SJCRH30 (cell line): ENCODE measurements around the gene ATRX. TPM values are rescaled to one million over a fixed set of nuclear protein-coding genes. Genes with fewer than 3 reads are reported as not detected.
"Not testable (repeated sequence)": the region's sequence is repeated elsewhere in the genome, so short reads cannot be mapped to it uniquely, and the experiment has no call there.

Experiments
- DNase-seq, 2 experiments: peaks; one replicate each; pipeline ENCODE4 v3.0.0-alpha.2; 2015 to 2020
- H3K27ac ChIP-seq: fragments of 250-450 bp; sonication (Bioruptor Pico); 2 replicates; pipeline ENCODE4 v1.5.1; 2020; ENCODE audit warnings: mild to moderate bottlenecking, moderate library complexity
- H3K27me3 ChIP-seq: fragments of 250-450 bp; sonication (Bioruptor Pico); 2 replicates; pipeline ENCODE4 v1.5.1; 2020; ENCODE audit warnings: mild to moderate bottlenecking, moderate library complexity
- H3K36me3 ChIP-seq: fragments of 250-450 bp; sonication (Bioruptor Pico); 2 replicates; pipeline ENCODE4 v1.5.1; 2020; ENCODE audit warnings: mild to moderate bottlenecking, moderate library complexity
- H3K4me1 ChIP-seq: fragments of 250-450 bp; sonication (Bioruptor Pico); 2 replicates; pipeline ENCODE4 v1.5.1; 2020; ENCODE audit warnings: mild to moderate bottlenecking, moderate library complexity
- H3K4me3 ChIP-seq: fragments of 250-450 bp; sonication (Bioruptor Pico); 2 replicates; pipeline ENCODE4 v1.5.1; 2020; ENCODE audit warnings: mild to moderate bottlenecking, moderate library complexity
- H3K9me3 ChIP-seq: fragments of 250-450 bp; sonication (Bioruptor Pico); replicated peaks from 2 replicates; pipeline ENCODE4 v1.5.1; 2020; ENCODE audit warnings: mild to moderate bottlenecking, moderate library complexity
- total RNA-seq: library from RNA; depleted of rRNA; stranded (reverse); fragments of >200 nt; shearing (Covaris generic); gene quantifications from 2 replicates; pipeline ENCODE4 v1.2.3, GENCODE V29; 2014; rRNA removed

The ATRX gene
- 62.7 and 81.2 TPM in 2 replicates for total RNA-seq

DNA sequence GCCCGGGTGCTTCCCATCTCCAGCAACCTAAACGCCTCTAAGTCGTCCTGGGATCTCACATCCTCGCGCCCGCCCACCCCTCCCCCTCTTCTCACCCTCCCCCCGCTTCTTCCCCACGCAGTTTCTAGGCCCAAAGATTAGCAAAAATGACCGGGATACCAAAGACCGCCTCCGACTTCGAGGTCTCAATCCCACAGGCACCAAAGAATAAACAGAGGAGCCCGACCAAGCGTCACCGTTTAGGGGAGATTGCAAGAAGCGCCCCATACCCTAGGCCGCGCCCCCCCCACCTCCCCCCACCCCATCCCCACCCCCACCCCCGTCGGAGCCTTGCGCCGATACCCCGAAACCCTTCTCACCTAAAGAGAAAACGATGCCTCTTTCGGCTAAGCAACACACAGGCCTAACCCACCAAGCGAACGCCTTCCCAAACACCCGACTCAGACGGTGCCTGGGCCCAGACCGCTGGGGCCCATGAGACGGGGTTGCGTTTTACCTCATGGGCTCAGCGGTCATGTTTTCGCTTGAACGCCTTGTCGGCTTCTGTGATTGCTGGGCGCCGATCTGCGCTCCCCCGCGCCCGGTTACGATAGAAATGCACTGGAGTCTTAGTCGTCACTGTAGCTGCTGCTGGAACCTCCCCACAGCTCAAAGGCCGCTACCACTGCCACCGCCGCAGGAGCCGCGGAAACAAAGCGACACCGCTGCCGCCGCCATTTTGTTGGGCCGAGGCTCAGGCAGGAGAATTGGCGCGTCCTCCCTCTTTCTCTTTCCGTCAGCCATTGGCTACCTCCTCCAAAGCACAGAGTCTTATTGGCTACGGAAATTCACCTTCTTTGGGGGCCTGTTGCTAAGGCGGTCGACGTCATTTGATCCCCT lies at the start of gene ATRX:
TSS of gene ATRX (minus strand) at position 731 of the 879 bp plus-strand sequence. CDS start at position 516, 215 bp downstream.
- Histone ChIP-seq H3K27ac (peak within 1 kb of the TSS; percentile 99), H3K4me3 (peak within 1 kb of the TSS; percentile 99)
- DNase-seq, result peak; percentile 77 to 88

DNA sequence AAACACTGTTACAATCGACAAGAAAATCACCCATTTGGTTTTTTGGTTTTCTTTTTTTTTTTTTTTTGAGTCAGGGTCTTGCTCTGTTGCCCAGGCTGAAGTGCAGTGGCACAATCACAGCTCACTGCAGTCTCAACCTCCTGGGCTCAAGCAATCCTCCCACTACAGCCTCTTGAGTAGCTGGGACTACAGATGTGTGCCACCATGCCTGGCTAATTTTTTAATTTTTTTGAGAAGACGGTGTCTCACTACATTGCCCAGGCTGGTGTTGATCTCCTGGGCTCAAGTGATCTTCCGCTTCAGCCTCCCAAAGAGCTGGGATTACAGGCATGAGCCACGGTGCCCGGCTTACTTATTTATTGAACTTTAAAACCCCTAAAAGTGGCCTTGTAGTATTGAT lies 45.5 kb upstream of the ATRX start:
- not testable (repeated sequence) for H3K4me1 ChIP-seq, H3K27me3 ChIP-seq, H3K36me3 ChIP-seq, H3K4me3 ChIP-seq, H3K9me3 ChIP-seq, DNase-seq, H3K27ac ChIP-seq

More for the DNA sequence above, at the start of gene ATRX:
- H3K9me3 ChIP-seq, result no peaks in the 10 kb centered on the region
- H3K36me3 ChIP-seq, result no peaks in the 10 kb centered on the region
- no peaks in the 10 kb centered on the region for H3K4me1 ChIP-seq
- no peaks in the 10 kb centered on the region for H3K27me3 ChIP-seq

DNA sequence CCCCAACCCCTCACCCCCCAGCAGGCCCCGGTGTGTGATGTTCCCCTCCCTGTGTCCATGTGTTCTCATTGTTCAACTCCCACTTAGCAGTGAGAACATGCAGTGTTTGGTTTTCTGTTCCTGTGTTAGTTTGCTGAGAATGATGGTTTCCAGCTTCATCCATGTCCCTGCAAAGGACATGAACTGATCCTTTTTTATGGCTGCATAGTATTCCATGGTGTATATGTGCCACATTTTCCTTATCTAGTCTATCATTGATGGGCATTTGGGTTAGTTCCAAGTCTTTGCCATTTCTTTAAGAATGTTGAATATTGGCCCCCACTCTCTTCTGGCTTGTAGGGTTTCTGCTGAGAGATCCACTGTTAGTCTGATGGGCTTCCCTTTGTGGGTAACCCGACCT lies 36.0 kb upstream of the ATRX start:
- not testable (repeated sequence) for H3K4me3 ChIP-seq, H3K36me3 ChIP-seq, H3K4me1 ChIP-seq, H3K27me3 ChIP-seq, DNase-seq, H3K9me3 ChIP-seq, H3K27ac ChIP-seq

DNA sequence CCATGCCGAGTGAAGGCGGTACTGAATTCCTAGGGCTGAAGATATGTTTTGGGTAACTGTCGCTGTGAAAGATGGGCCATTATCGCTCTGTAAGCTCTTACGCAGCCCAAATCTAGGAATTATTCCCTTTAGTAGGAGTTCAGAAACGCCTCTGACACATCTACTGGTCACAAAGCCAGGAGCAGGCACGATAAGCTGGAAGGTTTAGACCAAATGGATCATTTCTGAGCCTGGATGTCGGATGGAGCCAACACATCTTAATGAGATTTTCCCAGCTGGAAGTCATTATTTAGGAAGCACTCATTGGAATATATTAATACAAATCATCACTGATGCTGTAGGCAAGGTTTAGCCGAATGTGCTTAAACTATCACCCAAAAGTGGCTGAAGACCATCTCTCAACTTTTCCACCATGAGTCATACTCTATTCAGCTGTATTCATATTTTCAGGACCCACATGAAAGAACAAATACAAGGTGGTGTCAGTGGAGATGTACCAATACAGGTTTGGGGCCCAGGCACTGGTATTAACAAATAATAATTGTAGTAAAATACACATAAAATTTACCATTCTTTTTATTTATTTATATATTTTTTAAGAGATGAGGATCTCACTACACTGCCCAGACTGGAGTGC lies 34.2 kb upstream of the ATRX start:
- no peak overlapping the region for H3K4me3 ChIP-seq
- no peak overlapping the region for H3K27ac ChIP-seq
- H3K4me1 ChIP-seq, result no peaks in the 10 kb centered on the region
- H3K27me3 ChIP-seq, result no peaks in the 10 kb centered on the region
- DNase-seq, result no peak
- H3K36me3 ChIP-seq, result no peaks in the 10 kb centered on the region
- no peaks in the 10 kb centered on the region for H3K9me3 ChIP-seq

DNA sequence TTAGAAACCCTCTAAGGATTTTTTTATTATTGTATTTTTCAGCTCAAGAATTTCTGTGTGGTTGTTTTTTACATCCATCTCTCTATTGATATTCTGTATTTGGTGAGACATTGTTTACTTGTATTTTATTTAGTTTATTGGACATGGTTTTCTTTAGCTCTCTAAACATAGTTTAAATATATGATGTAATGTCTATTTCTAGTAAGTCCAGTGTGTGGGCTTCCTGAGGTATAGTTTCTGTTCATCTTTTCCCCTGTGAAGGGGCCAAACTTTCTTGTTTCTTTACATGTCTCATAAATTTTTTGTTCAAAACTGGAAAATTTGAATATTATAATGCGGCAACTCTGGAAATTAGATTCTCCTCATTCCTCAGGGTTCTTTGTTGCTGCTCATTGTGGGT lies 28.2 kb upstream of the ATRX start:
- Histone ChIP-seq H3K9me3 (no peaks in the 10 kb centered on the region), H3K27me3 (no peaks in the 10 kb centered on the region), H3K27ac (no peak overlapping the region), H3K4me1 (no peaks in the 10 kb centered on the region), H3K36me3 (no peaks in the 10 kb centered on the region), H3K4me3 (no peak overlapping the region)
- no peak for DNase-seq

GRCh38 chrX:77802201-77802600 lies 16.2 kb upstream of the ATRX start:
- Histone ChIP-seq H3K4me1 (no peaks in the 10 kb centered on the region), H3K36me3 (no peaks in the 10 kb centered on the region), H3K27ac (no peak overlapping the region), H3K9me3 (no peaks in the 10 kb centered on the region), H3K27me3 (no peaks in the 10 kb centered on the region), H3K4me3 (no peak overlapping the region)
- DNase-seq, result no peak

DNA sequence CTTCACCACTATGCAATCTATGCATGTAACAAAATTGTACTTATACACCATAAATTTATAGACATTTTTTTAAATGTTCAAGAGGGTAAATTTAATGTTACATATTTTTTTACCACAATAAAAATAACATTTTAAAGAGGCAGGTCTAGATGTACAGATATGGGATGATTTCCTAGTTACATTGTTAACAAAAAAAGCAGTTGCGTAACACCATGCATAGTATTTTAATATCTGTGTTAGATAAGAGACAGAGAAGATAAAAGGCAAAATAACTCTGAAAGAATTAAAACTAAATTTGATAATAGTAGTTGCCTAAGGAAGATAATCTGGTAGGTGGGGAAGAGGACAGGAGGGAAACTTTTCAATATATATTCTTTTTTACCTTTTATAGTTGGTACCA lies 9.1 kb upstream of the ATRX start:
- H3K9me3 ChIP-seq, result no peaks in the 10 kb centered on the region
- no peak overlapping the region for H3K4me3 ChIP-seq
- no peak for DNase-seq
- no peaks in the 10 kb centered on the region for H3K36me3 ChIP-seq
- no peak overlapping the region for H3K27ac ChIP-seq
- H3K27me3 ChIP-seq, result no peaks in the 10 kb centered on the region
- no peaks in the 10 kb centered on the region for H3K4me1 ChIP-seq

GRCh38 chrX:77793946-77794345 lies 7.9 kb upstream of the ATRX start:
- H3K27me3 ChIP-seq, result no peaks in the 10 kb centered on the region
- H3K9me3 ChIP-seq, result no peaks in the 10 kb centered on the region
- H3K4me1 ChIP-seq, result no peaks in the 10 kb centered on the region
- no peak for DNase-seq
- H3K27ac ChIP-seq, result no peak overlapping the region
- no peak overlapping the region for H3K4me3 ChIP-seq
- no peaks in the 10 kb centered on the region for H3K36me3 ChIP-seq

DNA sequence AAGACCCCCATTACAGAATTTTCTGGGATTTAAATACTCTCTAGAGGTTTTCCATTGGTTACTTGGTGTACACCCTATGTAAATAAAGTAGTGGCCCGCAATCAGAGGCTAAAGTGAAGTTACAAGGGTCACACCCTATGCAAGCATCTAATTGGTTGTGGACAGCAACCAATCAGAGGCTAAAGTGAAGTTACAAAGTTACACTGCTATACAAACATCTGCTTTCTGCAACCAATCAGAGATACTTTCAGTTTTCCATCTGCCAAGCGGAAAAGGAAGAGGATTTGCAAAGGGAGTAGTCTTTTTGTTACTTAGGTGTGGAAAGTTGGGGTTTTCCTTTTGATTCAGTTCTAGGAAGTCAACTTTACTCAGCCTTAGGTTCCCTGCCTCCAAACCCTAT lies 2.0 kb upstream of the ATRX start:
- Histone ChIP-seq H3K4me1 (no peaks in the 10 kb centered on the region), H3K36me3 (no peaks in the 10 kb centered on the region), H3K9me3 (no peaks in the 10 kb centered on the region), H3K27ac (no peak overlapping the region), H3K4me3 (no peak overlapping the region), H3K27me3 (no peaks in the 10 kb centered on the region)
- DNase-seq, result peak in 1 of 2 experiments; percentile 16

GRCh38 chrX:77786365-77786680 lies 307 bp upstream of the ATRX start:
- H3K9me3 ChIP-seq, result no peaks in the 10 kb centered on the region
- no peaks in the 10 kb centered on the region for H3K27me3 ChIP-seq
- H3K27ac ChIP-seq, result peak overlapping the region; percentile 99
- DNase-seq, result no peak
- no peaks in the 10 kb centered on the region for H3K4me1 ChIP-seq
- H3K4me3 ChIP-seq, result peak overlapping the region; percentile 99
- H3K36me3 ChIP-seq, result no peaks in the 10 kb centered on the region

- Histone ChIP-seq H3K36me3 (no peaks in the 10 kb centered on the region), H3K4me3 (no peak overlapping the region), H3K4me1 (no peaks in the 10 kb centered on the region), H3K27me3 (no peaks in the 10 kb centered on the region), H3K27ac (no peak overlapping the region), H3K9me3 (no peaks in the 10 kb centered on the region)
- DNase-seq, result no peak
Measured at GRCh38 chrX:77779695-77780094, 6.3 kb downstream of the ATRX start.

- DNase-seq, result no peak
- Histone ChIP-seq H3K36me3 (no peaks in the 10 kb centered on the region), H3K27me3 (no peaks in the 10 kb centered on the region)
Measured at GRCh38 chrX:77776659-77777058, 9.4 kb downstream of the ATRX start.

GRCh38 chrX:77771601-77772000 lies 14.4 kb downstream of the ATRX start:
- Histone ChIP-seq H3K4me1 (no peaks in the 10 kb centered on the region), H3K36me3 (no peaks in the 10 kb centered on the region), H3K4me3 (no peak overlapping the region), H3K9me3 (no peaks in the 10 kb centered on the region), H3K27ac (no peak overlapping the region), H3K27me3 (no peaks in the 10 kb centered on the region)
- no peak for DNase-seq

More at GRCh38 chrX:77776659-77777058, 9.4 kb downstream of the ATRX start:
- H3K4me1 ChIP-seq, result no peaks in the 10 kb centered on the region
- no peak overlapping the region for H3K27ac ChIP-seq
- H3K4me3 ChIP-seq, result no peak overlapping the region
- no peaks in the 10 kb centered on the region for H3K9me3 ChIP-seq

DNA sequence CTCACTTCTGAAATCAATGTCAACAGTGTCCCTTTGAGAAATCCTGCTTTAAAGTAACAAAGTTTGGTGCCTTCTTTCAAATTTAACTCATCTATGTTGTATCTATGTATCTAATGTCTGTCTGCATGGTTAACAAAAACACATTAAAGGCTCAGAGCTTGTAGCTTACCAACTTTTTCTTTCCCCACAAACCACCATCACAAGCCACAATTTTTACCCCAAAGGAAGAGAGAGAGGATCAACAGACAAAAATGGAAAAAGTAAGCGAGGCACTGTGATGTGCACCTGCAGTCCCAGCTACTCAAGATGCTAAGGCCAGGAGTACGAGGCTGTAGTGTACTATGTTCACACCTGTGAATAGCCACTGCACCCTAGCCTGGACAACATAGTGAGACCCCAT lies 17.2 kb downstream of the ATRX start:
- H3K36me3 ChIP-seq, result no peaks in the 10 kb centered on the region

DNA sequence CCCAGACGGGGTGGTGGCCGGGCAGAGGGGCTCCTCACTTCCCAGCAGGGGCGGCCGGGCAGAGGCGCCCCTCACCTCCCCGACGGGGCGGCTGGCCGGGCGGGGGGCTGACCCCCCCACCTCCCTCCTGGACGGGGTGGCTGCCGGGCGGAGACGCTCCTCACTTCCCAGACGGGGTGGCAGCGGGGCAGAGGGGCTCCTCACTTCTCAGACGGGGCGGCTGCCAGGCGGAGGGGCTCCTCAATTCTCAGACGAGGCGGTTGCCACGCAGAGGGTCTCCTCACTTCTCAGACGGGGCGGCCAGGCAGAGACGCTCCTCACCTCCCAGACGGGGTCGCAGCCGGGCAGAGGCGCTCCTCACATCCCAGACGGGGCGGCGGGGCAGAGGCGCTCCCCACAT lies 19.8 kb downstream of the ATRX start:
- H3K36me3 ChIP-seq, H3K4me1 ChIP-seq: not testable (repeated sequence)

More for the DNA sequence above, 17.2 kb downstream of the ATRX start:
- H3K27me3 ChIP-seq, result no peaks in the 10 kb centered on the region
- H3K4me3 ChIP-seq, result no peak overlapping the region
- H3K4me1 ChIP-seq, result no peaks in the 10 kb centered on the region
- DNase-seq, result no peak
- no peak overlapping the region for H3K27ac ChIP-seq
- no peaks in the 10 kb centered on the region for H3K9me3 ChIP-seq

DNA sequence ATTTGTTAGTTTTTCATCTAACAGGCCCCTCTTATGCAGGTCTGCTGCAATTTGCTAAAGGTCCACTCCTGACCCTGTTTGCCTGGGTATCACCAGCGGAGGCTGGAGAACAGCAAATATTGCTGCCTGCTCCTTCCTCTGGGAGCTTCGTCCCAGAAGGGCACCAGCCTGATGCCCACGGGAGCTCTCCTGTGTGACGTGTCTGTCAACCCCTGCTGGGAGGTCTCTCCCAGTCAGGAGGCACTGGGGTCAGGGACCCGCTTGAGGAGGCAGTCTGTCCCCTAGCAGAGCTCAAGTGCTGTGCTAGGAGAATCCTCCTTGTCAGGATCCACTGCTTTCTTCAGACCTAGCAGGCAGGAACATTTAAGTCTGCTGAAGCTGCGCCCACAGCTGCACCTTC lies 30.5 kb downstream of the ATRX start:
- H3K9me3 ChIP-seq, result no peaks in the 10 kb centered on the region
- H3K36me3 ChIP-seq, result no peaks in the 10 kb centered on the region
- no peak overlapping the region for H3K27ac ChIP-seq
- no peak for DNase-seq
- H3K4me3 ChIP-seq, result no peak overlapping the region
- no peaks in the 10 kb centered on the region for H3K27me3 ChIP-seq
- H3K4me1 ChIP-seq, result no peaks in the 10 kb centered on the region

More for the DNA sequence above, 19.8 kb downstream of the ATRX start:
- H3K27me3 ChIP-seq, H3K27ac ChIP-seq, H3K9me3 ChIP-seq, DNase-seq, H3K4me3 ChIP-seq: not testable (repeated sequence)
